Large intestine (tissue), 3 donors: ENCODE data around the gene PDK1. TPM values are rescaled to one million over a fixed set of nuclear protein-coding genes. Genes with fewer than 3 reads are reported as not detected.

Experiments
- DNase-seq, 2 donors: peaks; one replicate each; pipeline versions ENCODE4 v3.0.0 to v3.0.0-alpha.2; 2013
- H3K27ac ChIP-seq: one replicate; pipeline ENCODE4 v1.5.1; 2013; ENCODE audit warnings: low read length
- H3K27me3 ChIP-seq: 2 replicates; pipeline ENCODE4 v1.6.1; 2013; ENCODE audit warnings: low read length; ENCODE audit not compliant: control insufficient read depth, insufficient read depth
- H3K36me3 ChIP-seq: 2 replicates; pipeline ENCODE4 v1.6.1; 2013; ENCODE audit warnings: low read length; ENCODE audit not compliant: control insufficient read depth, insufficient read depth
- H3K4me1 ChIP-seq: one replicate; pipeline ENCODE4 v1.6.1; 2013; ENCODE audit warnings: low read length; ENCODE audit not compliant: control insufficient read depth, insufficient read depth
- H3K4me3 ChIP-seq: one replicate; pipeline ENCODE4 v1.5.1; 2013; ENCODE audit warnings: low read length
- H3K9me3 ChIP-seq: one replicate; pipeline ENCODE4 v1.6.1; 2013; ENCODE audit warnings: mild to moderate bottlenecking, low read depth, low read length, moderate library complexity; ENCODE audit not compliant: control insufficient read depth
- WGBS: methylation state at CpG from one replicate; pipeline ENCODE4 v1.1.5; 2013; ENCODE audit warnings: low lambda C conversion rate; ENCODE audit not compliant: insufficient coverage; 5-methylcytosine and 5-hydroxymethylcytosine counted together
- polyA plus RNA-seq: library from polyadenylated mRNA; unstranded; fragments of 120-200 nt; gene quantifications from one replicate; pipeline ENCODE4 v1.2.1, GENCODE V29; 2013

The PDK1 gene
- polyA plus RNA-seq, 1 donor: 13.8 TPM

DNA sequence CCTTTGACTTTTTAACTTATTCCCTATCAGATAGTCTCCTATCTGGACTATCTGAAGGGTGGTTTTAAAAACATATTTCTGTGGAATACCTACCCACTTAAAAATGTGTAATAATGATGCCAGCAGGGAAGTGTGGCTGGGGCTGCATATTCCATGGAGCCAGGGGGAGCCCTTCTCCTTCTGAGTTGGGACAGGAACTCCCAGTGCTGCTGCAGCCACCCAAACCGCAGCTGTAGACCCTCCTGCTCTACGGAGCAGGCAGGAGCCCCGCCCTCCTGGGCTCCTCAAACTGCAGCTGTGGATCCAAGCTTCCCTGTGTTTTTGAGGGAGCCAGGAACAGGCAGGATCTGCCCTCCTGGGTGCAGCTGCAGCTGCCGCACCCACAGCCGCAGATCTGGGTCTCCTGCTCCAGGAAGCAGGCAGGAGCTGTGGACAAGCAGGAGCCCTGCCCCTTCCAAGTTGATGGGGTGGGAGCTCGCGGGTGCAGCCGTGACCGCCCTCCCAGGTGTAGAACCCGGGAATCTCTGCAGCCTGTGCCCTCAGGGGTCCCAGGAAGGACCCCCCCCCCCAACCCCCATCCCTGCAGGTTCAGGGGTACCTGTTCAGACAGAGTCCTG, 57.8 kb downstream of the PDK1 start:
- no peak for DNase-seq
- WGBS: no CpG with 5 or more reads among the region's 10 CpGs
- Histone ChIP-seq H3K27ac (no peak overlapping the region), H3K36me3 (no peaks in the 10 kb centered on the region), H3K9me3 (no peaks in the 10 kb centered on the region), H3K4me3 (no peak overlapping the region), H3K4me1 (no peaks in the 10 kb centered on the region), H3K27me3 (no peaks in the 10 kb centered on the region)

DNA sequence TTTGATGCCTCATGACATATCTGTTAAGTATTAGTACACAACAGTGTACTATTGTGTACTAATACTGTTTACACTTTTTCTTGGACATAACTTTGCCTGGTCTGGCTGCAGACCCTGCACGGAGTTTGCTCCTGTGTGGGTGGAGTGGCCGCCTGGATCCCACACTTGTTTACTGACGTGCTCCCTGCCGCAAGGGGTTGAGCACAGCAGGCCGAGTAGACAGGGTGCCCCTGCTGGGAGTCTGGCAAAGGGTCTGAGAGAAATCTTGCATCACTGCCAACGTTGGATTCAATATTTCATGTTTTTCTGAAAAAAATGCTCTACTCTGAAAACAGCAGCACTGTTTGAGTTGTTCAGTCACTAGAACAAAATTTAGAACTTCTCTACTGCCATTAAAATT, 59.0 kb downstream of the PDK1 start:
- Histone ChIP-seq H3K9me3 (no peaks in the 10 kb centered on the region), H3K27ac (no peak overlapping the region), H3K36me3 (no peaks in the 10 kb centered on the region), H3K27me3 (no peaks in the 10 kb centered on the region), H3K4me1 (no peaks in the 10 kb centered on the region), H3K4me3 (no peak overlapping the region)
- WGBS: no CpG with 5 or more reads among the region's 6 CpGs
- DNase-seq: no peak

DNA sequence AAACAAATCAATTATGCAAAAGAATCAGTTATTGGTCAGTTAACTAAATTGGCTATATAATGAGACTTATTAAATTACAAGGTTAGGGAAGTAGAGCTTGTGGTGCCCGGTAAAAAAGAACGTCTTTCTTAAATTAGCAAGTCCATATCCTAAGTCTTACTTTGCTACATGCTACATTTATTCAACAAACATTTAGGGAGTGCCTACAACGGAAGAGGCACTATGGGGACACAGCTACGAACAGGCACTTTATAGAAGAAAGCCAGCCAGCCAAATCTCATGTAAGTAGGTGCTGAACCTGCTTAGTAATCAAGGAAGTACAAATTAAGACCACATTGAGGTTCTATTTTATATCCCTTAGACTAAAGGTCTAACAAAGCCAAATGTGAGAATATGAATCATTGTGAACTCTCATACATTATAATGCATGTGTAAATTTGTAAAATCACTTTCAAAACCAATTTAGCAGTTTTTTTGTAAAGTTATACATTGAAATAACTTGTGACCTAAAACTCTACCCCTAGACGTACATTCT, 59.9 kb downstream of the PDK1 start:
- 74% methylated on average over 4 of the region's 5 CpGs for WGBS

DNA sequence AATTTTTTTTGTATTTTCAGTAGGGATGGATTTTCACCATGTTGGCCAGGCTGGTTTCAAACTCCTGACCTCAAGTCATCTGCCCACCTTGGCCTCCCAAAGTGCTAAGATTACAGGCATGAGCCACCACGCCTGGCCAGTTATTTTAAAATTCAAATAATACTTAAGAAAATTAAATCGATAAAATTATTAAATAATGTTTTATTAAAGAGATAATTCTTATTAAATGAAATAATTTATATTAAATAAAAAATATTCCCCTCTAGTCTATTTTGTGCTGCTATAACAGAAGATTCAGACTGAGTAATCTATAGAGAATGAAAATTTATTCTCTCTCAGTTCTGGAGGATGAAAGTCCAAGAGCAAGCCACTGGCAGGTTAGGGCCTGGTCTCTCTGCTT, 61.2 kb downstream of the PDK1 start:
- Histone ChIP-seq H3K27me3 (no peaks in the 10 kb centered on the region), H3K4me1 (no peaks in the 10 kb centered on the region), H3K36me3 (no peaks in the 10 kb centered on the region), H3K9me3 (no peaks in the 10 kb centered on the region), H3K27ac (no peak overlapping the region), H3K4me3 (no peak overlapping the region)
- no peak for DNase-seq
- WGBS: 100% methylated on average over 2 of the region's 2 CpGs

More for the DNA sequence above, 59.9 kb downstream of the PDK1 start:
- Histone ChIP-seq H3K27me3 (no peaks in the 10 kb centered on the region), H3K4me1 (no peaks in the 10 kb centered on the region), H3K9me3 (no peaks in the 10 kb centered on the region), H3K36me3 (no peaks in the 10 kb centered on the region), H3K27ac (no peak overlapping the region), H3K4me3 (no peak overlapping the region)
- no peak for DNase-seq

DNA sequence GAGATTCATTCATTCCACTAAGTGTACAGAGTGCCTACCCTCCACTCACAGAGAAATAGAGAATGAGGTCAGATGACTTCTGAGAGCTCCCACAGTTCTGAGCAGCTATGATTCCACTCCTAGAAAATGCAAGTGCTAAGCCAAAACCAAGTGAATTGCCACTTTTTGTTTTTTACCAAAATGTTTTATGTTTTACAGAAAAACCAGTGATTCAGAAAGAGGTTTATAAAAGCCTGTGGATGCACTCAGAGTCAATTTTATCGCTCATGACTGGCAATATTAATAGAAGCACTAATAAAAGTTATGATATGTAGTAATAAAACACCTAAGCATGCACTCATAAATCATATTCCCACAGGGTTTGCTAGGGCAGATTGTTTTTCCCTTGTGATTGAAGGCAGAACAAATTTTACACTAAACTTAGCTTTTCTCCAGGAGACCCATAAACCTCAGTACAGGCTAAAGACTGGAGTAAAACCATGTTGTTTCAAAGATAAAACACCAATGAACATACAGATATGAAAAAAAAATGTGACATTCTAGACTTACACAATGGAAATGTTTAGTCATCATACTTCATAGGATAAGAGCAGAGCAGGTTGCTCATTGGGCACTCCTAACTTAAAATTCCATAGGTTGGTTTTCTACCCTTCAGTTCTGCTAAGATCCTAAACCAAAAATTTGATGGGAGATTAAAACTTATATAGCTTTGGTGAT, 67.5 kb downstream of the PDK1 start:
- Histone ChIP-seq H3K4me3 (no peak overlapping the region), H3K27me3 (no peaks in the 10 kb centered on the region), H3K9me3 (no peaks in the 10 kb centered on the region), H3K27ac (no peak overlapping the region), H3K4me1 (no peaks in the 10 kb centered on the region), H3K36me3 (no peaks in the 10 kb centered on the region)
- 100% methylated on average over 1 of the region's 1 CpG for WGBS
- DNase-seq: no peak

DNA sequence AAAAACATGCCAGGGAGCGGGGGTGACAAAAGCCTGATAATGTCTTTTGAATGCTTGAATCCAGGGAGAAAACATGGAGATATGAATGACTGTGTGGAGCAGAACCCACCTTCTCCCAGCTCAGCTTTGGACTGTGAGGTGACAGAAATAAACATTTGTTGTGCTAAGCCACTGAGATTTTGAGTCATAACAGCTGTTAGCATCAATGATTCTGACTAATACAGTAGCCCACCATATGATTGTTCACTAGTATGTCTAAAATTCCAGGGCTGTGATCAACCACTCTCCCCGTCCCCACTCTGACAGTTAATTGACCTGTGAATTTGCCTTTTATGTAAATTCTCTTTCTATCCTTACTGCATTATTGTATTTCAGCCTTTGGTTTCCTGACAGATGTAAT, 69.1 kb downstream of the PDK1 start:
- WGBS: 100% methylated on average over 1 of the region's 2 CpGs
- H3K4me1 ChIP-seq: no peaks in the 10 kb centered on the region
- no peak for DNase-seq
- no peaks in the 10 kb centered on the region for H3K9me3 ChIP-seq
- no peaks in the 10 kb centered on the region for H3K36me3 ChIP-seq
- no peak overlapping the region for H3K4me3 ChIP-seq
- H3K27me3 ChIP-seq: no peaks in the 10 kb centered on the region
- H3K27ac ChIP-seq: no peak overlapping the region

DNA sequence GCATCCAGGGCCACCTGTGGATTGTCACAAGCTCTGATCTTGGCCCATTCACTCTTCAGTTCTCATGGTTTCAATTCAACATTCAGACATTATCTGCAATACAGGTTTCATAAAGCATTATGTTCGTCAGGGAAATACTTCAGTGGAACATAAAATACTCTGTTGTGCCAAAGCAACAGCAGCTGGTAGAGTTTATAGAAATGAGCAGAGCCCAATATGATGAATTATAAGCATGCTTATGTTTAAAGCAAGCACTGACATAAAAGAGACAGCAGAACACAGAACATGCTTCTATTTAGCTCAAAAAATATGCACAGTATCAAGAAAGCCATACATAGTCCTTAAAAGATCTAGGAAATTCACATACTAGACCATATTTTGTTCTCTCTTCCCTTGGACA, 71.3 kb downstream of the PDK1 start:
- H3K4me3 ChIP-seq: no peak overlapping the region
- no peak for DNase-seq
- H3K27me3 ChIP-seq: no peaks in the 10 kb centered on the region
- no peaks in the 10 kb centered on the region for H3K4me1 ChIP-seq
- H3K36me3 ChIP-seq: no peaks in the 10 kb centered on the region
- H3K27ac ChIP-seq: no peak overlapping the region
- no CpG with 5 or more reads among the region's 1 CpG for WGBS
- H3K9me3 ChIP-seq: no peaks in the 10 kb centered on the region

DNA sequence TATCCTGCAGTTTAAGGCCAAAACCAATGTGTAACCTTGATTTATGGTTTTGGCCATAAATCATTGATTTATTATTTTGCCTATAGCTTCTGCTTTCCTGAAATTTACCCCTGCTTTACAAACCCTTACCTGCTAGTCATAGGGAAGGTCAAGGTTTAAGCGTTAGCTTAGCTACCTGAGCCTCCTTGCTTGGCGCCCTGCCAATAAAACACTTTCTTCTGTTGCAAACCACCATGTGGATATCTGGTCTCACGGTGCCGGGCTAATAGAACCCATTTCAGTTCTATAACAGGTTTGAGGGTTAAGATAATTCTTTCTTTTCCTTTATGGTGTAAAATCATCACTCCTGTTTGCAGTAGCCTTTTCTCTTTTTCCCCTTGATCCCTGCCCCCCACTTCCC, 72.2 kb downstream of the PDK1 start:
- no peak for DNase-seq
- H3K27ac ChIP-seq: no peak overlapping the region
- 94% methylated on average over 3 of the region's 4 CpGs for WGBS
- H3K27me3 ChIP-seq: no peaks in the 10 kb centered on the region
- no peak overlapping the region for H3K4me3 ChIP-seq
- no peaks in the 10 kb centered on the region for H3K9me3 ChIP-seq
- H3K36me3 ChIP-seq: no peaks in the 10 kb centered on the region
- no peaks in the 10 kb centered on the region for H3K4me1 ChIP-seq

DNA sequence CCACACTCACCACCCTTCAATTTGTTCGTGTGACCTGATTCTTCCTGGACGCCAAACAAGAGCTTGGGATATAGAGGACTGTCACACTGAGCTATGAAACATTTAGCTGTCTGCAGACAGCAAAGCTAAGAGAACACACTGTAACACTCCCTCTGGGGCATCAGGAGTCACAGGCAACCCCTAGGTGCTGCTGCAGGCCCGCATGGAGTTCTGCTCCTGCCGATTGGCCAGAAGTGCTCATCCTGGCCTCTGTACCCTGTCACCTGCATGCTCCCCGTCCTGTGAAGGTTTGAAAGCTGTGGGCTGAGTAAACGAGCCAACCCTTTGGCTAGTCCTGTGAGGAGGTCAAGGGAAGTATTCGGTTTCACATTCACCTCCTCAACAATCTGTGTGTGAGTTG, 73.7 kb downstream of the PDK1 start:
- Histone ChIP-seq H3K36me3 (no peaks in the 10 kb centered on the region), H3K27me3 (no peaks in the 10 kb centered on the region), H3K4me1 (no peaks in the 10 kb centered on the region), H3K4me3 (no peak overlapping the region), H3K9me3 (no peaks in the 10 kb centered on the region), H3K27ac (no peak overlapping the region)
- DNase-seq: no peak
- no CpG with 5 or more reads among the region's 7 CpGs for WGBS

DNA sequence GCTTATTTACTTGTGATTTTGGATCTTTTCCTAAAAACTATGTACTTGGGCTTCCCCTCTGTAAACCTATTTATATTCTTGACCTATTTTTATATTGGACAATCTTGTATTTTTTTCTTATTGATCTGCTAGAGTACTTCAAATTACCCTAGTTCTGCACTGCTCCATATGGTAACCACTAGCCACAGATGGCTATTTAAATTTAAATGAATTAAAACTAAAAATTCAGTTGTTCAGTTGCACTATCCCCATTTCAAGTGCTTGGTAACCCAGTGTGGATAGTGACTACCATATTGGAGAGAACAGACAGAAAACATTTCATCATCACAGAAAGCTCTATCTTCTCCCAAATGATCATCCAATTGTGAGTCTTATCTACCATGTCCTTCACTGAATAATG, 74.3 kb downstream of the PDK1 start:
- DNase-seq: no peak
- Histone ChIP-seq H3K36me3 (no peaks in the 10 kb centered on the region), H3K9me3 (no peaks in the 10 kb centered on the region), H3K27ac (no peak overlapping the region), H3K27me3 (no peaks in the 10 kb centered on the region), H3K4me1 (no peaks in the 10 kb centered on the region), H3K4me3 (no peak overlapping the region)

DNA sequence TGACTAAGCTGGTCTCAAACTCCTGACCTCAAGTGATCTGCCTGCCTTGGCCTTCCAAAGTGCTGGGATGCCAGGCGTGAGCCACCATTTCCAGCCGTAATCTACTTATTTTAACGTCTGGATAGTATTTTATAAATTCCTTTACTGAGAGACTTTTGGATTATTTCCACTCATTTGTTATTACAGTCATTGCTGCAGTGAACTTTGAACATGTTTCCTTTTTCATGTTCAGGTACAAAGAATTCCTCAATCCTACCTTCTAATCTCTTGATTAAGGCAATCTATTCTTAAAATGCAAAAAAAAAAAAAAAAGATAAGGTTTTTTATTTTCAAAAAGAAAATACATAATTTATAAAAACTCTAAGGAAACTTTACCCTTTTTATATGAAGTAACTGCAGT, 78.6 kb downstream of the PDK1 start:
- H3K36me3 ChIP-seq: no peaks in the 10 kb centered on the region

More for the DNA sequence above, 78.6 kb downstream of the PDK1 start:
- WGBS: no CpG with 5 or more reads among the region's 3 CpGs
- Histone ChIP-seq H3K27ac (no peak overlapping the region), H3K4me3 (no peak overlapping the region), H3K9me3 (no peaks in the 10 kb centered on the region), H3K4me1 (no peaks in the 10 kb centered on the region), H3K27me3 (no peaks in the 10 kb centered on the region)
- DNase-seq: no peak
